Activated T-cell treated with anti-CD3 and anti-CD28 coated beads for 4 hours (primary cell): ENCODE results near the gene TMEM8B.
"Not testable (repeated sequence)": the region's sequence is repeated elsewhere in the genome, so short reads cannot be mapped to it uniquely, and the experiment has no call there.

Experiments used
- DNase-seq: peaks from one replicate; pipeline ENCODE4 v3.0.0-alpha.2; 2020

The TMEM8B gene

DNA sequence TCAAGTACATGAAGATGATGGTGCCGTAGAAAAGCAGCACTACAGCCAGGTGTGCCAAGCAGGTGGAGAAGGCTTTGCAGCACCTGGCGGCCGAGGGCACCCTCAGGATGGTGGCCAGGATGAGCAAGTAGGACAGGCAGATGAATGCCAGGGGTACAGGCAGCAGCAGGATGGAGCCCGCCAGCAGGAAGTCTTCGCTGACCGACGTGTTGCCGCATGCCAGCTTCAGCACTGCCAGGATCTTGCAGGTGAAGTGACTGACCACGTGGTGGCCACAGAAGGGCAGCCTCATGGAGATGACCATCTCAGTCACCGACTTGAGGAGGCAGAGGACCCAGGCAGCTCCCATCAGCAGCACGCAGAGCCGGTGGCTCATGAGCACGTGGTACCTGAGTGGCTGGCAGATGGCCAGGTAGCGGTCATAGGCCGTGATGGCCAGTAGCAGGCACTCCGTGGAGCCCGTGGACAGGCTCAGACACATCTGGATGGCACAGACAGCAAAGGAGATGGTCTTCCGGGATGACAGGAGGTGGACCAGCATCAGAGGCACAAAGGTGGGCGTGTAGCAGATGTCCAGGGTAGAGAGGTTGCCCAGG, 40.7 kb downstream of the TMEM8B start:
- DNase-seq, result no peak

DNA sequence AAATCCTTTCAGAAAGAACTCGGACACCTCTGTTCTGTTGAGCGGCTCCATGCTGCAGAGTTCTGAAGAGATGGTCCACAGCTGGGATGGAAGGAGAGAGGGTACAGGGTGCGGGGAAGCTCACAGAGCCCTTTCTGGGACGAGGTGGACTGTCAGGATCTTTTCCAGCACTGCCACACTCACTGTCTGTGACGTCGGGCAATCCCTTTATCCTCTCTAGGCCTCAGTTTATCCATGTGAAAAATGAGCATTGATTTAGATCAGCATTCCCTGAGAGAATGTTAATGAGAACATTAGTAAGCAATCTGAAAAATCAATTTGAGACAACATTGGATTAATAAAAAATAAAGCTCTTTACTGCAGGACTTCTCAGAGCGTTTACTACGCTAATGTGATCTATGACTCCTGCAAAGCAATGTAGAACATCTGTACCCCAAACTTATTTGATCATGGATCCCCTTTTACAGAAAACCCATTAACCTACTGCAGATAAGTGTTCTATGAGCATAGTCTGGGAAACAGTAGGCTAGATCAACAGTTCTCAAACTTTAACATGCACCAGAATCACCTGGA, 41.4 kb downstream of the TMEM8B start, which contains the start of gene OR13J1:
Gene OR13J1, minus strand, starts transcription at position 51 of the 573 bp plus-strand sequence. Its CDS starts 0 bp downstream, at position 51.
- no peak for DNase-seq

DNA sequence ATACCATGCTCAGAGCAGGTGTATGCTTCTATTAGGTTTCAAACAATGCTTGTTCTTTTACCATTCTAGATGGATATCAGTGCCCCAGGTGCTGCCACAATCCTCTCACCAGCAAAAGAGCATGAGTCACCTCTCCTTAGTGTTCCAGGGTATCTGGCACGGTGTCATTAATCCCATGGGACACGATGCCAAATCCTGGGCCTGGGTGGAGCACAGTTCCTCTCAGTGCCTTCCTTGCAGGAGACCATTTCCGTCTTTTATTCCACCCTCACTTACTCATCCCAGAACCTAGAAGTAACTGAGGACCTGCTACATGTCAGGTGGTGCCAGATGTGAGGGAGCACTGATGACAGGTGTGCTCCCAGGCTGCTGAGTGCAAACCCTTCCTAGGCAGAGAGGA, 42.5 kb downstream of the TMEM8B start:
- DNase-seq, result no peak

DNA sequence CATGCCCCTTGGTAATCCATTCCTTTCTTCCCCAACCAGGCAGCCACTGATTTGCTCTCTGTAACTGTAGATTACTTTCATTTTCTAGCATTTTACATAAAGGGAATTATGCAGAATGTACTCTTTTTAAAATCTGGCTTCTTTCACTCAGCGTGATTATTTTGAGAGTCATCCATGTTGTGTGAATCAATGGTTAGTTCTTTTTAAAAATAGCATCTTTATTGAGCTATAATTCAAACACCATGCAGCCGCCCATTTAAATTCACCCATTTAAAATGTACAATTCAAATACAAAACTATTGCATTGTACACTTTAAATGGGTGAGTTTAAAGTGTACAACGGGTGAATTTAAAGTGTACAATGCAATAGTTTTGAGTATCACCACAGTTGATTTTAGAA, 43.5 kb downstream of the TMEM8B start:
- DNase-seq, result no peak

DNA sequence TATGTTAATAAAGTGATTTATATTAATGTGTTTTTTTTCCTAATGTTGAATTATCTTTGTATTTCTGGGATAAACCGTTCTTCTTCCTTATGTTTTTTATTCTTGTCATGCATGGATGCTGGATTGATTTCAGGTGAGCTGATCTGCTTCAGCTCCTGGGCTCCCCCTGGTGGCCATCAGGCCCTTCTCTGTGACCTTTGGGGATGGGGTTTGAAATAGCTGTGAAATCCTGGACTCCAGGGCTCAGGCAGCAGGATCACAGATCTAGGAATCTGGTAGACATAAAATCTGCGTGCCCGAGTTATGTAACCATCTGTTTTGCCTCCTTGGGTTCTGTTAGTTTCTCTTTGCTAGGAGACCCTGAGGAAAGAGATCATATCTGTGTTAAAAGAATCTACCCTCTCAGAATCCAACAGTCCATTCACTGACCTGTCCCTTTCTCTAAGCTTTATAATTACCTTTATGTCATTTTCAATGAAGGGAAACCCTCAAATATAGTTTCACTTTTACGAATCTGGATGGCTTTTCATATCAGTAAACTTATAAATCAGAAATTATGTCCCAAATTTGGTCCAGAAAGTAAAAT, 53.3 kb downstream of the TMEM8B start:
- DNase-seq, result peak; percentile 79

DNA sequence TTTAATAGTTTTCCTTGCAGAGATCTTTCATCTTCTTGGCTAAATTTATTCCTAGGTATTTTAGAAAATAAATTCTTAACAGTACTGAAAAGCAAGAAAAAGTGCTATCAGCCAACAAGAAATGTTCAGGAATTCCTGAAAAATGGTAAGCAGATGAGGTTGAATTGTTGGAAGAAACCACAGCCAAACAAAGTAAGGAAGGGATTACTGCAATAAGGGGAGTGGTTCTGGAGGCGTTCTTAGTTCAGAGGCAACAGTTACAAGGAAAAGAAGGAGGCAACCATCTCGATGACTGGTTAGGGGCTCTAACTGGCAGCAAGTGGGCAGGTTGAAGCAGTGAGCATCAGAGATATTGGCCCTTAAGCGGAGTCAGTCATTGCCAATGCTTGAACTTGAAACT, 54.0 kb downstream of the TMEM8B start:
- DNase-seq, result no peak

DNA sequence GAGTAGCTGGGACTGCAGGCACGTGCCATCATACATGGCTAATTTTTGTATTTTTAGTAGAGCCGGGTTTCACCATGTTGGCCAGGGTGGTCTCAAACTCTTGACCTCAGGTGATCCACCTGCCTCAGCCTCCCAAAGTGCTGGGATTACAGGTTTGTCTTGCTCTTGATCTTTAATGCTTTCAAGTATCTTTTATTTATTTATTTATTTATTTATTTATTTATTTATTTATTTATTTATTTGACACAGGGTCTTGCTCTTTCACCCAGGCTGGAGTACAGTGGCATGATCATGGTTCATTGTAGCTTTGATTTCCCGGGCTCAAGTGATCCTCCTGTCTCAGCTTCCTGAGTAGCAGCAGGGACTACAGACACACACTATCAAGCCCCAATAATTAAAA, 55.9 kb downstream of the TMEM8B start:
- DNase-seq, result not testable (repeated sequence)

DNA sequence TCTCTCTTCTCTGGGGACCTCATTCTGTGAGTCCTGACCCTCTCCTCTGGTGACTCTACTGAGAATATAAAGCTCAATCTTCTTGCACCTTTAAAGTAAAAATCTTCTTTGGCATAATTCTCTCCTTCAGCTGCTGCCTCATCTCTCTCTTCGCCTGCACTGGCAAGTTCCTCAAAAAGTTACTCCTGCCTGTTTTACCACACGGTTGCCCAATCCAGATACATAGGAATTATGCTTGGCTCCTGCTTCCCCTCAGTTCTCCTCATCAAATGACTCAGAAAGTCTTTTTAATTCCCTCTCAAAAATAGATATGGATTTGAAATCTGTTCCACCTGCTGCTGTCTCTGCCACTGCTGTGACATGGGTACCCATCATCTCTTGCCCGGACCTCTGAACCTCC, 62.6 kb downstream of the TMEM8B start:
- DNase-seq, result no peak

DNA sequence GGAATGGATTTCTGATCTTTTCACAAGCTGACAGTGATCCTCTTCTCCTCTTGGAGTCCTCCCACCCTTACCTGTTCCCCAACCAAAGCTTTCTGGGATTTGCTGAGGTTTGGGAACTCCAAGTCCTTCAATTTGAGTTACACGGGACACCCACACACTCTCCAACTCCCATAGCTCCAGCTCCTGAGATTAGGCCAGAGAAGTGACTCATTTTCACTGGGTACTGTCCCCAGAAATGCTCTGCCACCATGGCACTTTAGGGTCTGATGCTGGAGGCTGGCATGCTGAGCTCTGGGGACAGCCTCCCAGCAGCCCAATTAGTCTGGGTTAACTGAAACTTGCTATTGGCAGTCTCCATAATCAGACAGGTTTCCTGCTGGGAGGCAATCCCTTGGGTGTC, 63.0 kb downstream of the TMEM8B start:
- no peak for DNase-seq

DNA sequence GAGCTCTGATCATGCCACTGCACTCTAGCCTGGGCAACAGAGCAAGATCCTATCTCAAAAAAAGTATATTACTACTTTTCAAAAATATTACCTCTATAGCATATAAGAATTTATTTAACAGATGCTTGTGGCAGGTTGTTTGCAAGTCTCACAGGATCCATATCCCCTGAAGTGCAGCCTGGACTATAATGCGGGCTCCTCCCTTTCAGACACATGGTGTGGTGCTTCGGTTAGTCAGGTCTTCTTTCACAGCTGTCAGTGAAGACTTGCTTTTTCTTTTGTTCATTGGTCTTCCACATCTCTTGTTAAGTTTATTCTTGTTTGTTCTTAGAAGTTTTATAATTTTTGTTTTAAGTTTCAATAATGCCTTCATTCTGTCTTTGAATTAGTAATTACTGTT, 67.5 kb downstream of the TMEM8B start:
- DNase-seq, result no peak

DNA sequence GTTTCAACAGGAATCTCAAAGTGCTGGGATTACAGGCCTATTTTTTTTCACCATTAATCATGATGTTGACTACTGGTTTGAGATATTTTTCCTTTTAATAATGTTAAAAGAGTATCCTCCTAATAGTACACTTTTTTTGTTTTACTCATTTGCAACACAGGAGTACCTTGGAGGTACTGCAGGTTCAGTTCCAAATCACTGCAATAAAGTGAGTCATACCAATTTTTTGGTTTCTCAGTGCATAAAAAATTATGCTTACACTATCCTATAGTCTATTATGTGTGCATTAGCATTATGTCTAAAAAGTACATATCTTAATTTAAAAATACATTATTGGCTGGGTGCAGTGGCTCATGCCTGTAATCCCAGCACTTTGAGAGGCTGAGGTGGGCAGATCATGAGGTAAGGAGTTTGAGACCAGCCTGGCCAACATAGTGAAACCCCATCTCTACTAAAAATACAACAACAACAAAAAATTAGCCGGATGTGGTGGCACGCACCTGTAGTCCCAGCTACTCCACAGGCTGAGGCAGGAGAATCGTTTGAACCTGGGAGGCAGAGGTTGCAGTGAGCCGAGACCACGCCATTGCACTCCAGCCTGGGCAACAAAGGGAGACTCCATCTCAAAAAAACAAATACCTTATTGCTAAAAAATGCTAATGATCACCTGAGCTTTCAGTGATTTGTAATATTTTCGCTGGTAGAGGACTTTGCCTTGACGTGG, 68.5 kb downstream of the TMEM8B start:
- DNase-seq, result not testable (repeated sequence)

DNA sequence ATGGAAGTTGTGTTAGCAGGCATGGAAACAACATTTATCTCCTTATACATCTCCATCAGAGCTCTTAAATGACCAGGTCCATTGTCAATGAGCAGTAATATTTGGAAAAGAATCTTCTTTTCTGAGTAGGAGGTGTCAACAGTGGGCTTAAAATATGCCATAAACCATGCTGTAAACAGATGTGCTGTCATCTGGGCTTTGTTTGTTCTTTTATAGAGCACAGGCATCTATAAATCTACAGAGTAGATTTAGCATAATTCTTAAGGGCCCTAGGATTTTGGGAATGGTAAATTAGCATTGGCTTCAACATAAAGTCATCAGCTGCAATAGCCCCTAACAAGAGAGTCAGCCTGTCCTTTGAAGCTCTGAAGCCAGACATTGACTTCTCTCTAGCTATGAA, 69.3 kb downstream of the TMEM8B start:
- no peak for DNase-seq

DNA sequence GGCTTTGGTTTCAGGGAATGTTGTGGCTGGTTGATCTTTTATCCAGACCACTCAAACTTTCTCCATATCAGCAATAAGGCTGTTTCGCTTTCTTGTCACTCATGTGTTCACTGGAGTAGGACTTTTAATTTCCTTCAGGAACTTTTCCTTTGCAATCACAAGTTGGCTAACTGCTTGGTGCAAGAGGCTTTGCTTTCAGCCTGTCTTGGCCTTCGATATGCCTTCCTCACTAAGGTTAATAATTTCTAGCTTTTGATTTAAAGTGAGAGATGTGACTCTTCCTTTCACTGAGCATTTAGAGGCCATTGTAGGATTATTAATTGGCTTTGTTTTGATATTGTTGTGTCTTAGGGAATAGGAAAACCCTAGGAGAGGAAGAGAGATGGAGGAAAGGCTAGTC, 70.0 kb downstream of the TMEM8B start:
- DNase-seq, result no peak

DNA sequence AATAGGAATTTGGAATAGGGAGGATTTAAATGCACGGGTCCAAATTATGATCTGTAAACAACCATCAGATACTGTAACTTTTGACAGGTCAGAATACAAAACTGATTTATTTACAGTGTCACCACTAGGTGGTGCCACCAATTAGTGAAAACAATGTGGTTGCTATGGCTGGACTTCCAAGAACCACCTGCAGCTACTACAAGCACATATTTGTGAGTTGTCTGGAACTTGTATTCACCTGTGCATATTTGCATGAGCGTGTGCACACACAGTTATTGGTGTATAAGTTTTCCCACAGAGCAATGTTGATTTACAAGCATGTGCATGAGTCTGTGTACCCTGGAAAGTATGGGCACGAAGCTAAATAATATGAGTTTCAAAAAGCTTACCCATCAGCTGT, 74.0 kb downstream of the TMEM8B start:
- peak; percentile 38 for DNase-seq

DNA sequence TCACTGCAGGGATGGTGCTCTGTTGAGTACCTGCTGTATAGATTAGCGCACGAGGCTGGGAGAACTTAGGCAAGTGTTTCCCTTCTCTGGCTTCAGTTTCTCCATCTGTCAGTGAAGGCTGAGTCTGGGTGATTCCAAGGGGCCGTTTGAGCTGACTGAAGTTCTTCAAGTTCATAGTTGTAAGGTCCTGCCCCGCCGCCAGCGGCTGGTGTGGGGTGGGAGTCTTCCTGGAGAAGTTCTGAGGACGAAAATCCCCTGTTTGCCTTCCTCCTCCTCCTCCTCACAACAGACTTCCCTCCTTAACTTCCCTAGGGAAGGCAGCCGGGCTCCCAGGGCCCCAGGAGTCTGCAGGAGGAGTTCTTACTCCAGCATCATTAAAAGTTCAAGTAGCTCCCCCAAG, 75.3 kb downstream of the TMEM8B start:
- no peak for DNase-seq

DNA sequence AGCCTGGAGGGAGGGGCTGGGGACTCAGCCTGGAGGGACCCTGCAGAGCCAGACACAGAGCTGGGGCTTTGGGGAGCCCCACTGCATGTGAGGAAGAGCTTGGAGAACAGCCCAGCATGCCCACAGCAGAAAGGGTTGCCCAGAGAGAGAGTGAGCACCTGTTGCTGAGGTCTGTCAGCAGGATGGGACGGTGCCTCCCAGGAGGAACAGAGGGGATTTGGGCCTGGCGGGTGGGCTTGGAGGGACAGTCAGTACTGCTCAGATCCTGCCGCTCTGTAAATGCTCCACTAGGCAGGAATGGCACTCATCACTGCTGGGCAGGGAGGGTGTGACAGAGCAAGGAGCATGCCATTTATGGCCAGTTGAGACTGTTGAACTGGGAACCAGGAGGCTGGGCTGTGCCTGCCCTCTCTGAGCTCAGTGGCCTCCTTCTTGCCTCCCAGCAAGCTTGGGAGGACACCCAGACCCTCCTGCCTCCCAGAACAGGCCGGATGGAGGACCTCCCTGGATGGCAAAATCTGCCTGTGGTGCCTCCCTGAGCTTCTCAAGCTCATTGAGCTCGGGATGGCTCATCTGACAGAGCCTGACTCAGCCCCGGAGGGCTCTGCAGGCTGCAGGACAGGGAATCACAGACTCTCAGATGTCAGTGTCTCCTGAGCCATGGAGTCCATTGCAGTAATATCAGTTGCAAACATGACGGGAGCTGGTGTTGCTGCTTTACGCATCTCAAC, 76.2 kb downstream of the TMEM8B start:
- DNase-seq, result no peak

DNA sequence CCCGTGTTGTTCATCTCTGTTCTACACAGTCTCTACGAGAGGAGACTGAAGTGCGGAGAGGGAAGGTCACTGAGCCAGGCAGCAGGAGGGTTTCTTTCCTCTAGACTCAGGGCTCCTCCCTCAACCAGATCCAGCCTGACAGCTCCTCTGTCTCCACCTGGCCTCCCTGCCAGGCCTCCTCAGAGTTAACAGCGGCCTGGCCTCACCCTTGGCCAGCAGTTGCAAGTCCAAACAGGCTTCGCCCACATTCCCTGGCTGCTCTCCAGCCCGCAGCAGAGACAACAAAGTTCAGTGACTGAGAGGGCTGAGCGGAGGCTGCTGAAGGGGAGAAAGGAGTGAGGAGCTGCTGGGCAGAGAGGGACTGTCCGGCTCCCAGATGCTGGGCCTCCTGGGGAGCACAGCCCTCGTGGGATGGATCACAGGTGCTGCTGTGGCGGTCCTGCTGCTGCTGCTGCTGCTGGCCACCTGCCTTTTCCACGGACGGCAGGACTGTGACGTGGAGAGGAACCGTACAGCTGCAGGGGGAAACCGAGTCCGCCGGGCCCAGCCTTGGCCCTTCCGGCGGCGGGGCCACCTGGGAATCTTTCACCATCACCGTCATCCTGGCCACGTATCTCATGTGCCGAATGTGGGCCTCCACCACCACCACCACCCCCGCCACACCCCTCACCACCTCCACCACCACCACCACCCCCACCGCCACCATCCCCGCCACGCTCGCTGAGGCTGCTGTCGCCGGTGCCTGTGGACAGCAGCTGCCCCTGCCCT, 77.1 kb downstream of the TMEM8B start, which contains the start of gene HRCT1:
Gene HRCT1, plus strand, starts transcription at position 291 of the 768 bp plus-strand sequence. Its CDS starts 86 bp downstream, at position 377.
- DNase-seq, result no peak

DNA sequence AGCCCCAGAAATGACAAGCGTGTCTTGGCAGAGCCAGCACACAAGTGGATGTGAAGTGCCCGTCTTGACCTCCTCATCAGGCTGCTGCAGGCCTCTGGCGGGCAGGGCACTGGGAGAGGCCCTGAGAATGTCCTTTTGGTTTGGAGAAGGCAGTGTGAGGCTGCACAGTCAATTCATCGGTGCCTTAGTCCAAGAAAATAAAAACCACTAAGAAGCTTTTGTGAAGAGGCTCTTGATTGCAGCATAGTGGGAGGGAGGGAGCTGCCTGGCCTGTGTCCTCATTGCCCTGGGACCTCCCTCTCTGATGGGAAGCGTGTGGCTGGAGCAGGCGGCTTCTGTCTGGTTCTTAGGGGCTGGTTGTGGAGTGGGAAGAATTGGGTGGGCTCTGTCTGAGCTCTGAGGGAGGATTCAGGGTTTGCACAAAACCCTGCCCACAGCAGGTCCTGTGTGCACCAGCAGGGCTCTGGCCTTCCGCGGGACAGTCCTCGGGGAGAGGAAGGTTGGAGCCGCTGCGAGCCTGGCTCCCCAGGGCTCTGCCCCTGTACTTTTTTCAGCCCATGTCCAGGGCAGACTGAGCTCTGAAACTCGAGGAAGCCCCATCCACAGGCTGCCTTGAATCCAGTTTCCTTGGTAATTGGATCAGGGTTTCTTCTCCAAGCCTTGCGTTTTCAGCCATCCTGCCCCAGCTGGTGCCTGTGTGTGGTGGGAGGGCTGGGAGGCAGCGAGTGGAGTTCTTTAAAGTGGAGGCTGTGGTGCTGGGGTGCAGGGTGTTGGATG, 78.1 kb downstream of the TMEM8B start:
- DNase-seq, result no peak

DNA sequence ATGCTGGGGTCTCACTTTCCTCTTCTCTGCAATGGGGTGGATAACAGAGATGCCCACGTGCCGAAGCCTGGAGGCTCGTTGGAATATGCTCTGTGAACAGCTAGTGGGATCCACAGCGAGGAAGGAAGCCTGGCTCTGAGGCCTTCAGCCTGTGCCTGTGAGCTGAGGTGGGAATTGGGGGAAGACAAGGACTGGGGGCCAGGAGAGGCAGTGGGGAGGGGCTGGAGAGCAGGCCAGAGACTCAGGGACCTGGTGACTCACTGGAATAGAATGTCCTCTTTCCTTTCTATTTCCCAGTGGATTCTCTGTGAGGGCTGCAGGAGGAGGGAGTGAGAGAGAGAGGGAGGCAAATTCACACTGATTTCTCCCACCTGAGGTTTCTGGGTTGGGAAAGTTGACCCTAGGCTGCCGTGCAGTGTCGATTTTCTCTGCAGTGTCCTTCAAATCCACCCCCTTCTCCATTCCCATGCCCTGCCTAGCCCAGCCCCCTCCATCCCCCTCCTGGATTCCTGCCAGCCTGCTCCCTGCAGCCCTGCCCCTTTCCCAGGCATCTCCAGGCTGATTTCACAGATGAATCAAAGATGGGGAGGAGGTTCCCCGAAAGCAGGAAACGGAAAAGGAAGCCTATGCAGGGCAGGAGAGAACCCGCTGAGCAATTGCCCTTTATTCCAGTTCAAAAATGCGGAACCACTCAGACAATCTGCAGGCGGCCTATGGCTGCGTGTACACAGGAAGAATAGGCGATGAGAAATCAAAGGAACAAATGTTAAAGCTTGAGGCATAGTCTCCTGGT, 78.9 kb downstream of the TMEM8B start:
- no peak for DNase-seq

DNA sequence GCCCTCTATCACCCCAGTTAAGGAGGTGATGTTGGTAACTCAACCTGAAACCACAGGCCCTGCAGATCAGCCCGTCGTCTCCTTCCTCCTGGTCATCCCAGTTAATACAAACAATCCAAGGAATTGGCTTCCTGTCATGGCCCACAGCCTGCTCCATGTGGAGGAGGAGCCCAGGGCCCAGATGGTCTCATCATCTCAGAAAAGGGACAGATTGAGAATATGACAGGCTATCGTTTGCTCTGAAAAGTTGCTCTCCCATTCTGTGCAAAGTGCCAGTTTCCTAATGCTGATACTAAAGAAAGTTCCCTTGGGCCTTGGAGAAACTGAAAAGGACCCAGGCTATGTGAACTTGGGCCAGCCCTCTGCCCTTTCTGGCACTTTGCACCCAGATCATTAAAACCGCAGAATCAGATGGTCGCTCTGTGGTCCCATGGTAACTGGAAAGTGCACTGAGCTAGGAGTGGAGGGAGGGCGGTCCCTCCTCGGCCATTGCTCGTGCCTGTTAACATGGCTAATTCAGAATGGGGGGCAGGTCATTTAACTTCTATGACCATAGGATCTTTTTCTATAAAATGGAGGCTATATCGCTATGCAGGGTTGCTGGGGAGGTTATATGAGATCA, 79.6 kb downstream of the TMEM8B start:
- no peak for DNase-seq
